ENCODE measurements around the gene EHF.

Gene EHF

GRCh38 chr11:34643311-34643710 is 22.4 kb downstream of the EHF start:
- no peak for DNase-seq (ENCODE audit: low read depth in 2 of 2, low spot score in 1 of 2)

DNA sequence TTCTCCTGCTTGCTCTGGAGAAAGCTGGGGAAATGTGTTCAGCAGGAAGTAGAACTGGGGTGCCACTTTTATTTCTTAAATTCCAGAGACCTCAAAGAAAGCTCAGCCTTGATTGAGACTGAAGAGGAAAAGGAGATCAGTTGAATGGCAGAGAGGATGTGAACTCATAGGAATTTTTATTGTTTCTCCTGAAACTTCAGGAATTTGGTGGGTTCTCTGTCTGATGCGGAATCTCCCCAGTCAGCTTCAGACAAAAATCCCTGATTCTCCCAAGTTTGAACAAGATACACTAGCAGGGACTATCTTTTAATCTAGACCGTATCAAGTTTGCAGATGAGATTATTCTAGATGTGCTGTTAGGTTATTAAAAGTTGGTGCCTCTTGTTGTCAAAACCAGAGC is 23.0 kb downstream of the EHF start:
- DNase-seq (ENCODE audit: low read depth in 2 of 2, low spot score in 1 of 2), result no peak

GRCh38 chr11:34644669-34645406 is 23.9 kb downstream of the EHF start:
- no peak for DNase-seq (ENCODE audit: low read depth in 2 of 2, low spot score in 1 of 2)

GRCh38 chr11:34646431-34646830 is 25.5 kb downstream of the EHF start:
- DNase-seq (ENCODE audit: low read depth in 2 of 2, low spot score in 1 of 2), result no peak

DNA sequence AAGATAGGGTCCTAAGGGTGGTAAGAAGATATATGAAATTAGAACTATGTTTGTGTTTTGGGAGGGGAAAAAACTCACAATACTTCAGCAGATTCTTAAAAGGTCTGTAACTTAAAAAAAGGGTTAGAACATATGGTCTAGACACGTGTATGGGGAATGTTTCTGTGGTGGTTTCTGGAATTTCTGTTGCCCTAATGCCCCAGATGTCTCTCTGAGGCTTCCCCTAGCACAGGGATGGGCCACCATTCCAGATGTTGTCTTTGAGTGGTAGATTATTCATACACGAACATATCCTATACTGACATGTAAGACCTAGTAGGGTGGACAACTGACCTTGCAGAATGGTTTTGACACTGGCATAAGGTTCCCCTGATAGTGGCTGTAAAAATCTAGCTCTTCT is 26.2 kb downstream of the EHF start:
- no peak for DNase-seq (ENCODE audit: low read depth in 2 of 2, low spot score in 1 of 2)

GRCh38 chr11:34647532-34647931 is 26.6 kb downstream of the EHF start:
- DNase-seq (ENCODE audit: low read depth in 2 of 2, low spot score in 1 of 2), result no peak

- no peak for DNase-seq (ENCODE audit: low read depth in 2 of 2, low spot score in 1 of 2)
Observed at GRCh38 chr11:34648036-34648435, 27.1 kb downstream of the EHF start.

DNA sequence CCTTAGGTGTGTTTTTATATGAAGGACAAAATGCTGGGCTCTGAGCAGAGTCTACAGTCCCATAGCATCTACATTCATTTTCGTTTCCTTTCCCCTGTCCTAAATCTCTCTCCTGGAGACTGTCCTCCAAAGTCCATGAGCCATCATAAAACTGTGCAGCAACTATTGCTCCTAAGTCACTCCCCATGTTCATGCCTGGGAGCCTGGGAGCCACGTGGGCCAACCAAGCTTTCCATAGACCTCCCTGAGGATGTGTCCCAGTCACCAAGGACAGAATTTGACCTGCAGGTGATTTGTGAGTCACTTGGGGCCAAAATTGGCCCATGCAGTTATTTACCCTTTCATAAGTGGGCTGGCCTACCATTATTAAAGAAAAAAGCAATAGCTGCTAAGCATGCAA is 28.7 kb downstream of the EHF start:
- DNase-seq (ENCODE audit: low read depth in 2 of 2, low spot score in 1 of 2), result no peak

GRCh38 chr11:34650528-34650927 is 29.6 kb downstream of the EHF start:
- DNase-seq (ENCODE audit: low read depth in 2 of 2, low spot score in 1 of 2), result peak; percentile 52 to 74

- DNase-seq (ENCODE audit: low read depth in 2 of 2, low spot score in 1 of 2), result no peak
Observed at GRCh38 chr11:34651551-34651950, 30.7 kb downstream of the EHF start.

GRCh38 chr11:34652191-34652973 is 31.5 kb downstream of the EHF start:
- DNase-seq (ENCODE audit: low read depth in 2 of 2, low spot score in 1 of 2), result no peak

DNA sequence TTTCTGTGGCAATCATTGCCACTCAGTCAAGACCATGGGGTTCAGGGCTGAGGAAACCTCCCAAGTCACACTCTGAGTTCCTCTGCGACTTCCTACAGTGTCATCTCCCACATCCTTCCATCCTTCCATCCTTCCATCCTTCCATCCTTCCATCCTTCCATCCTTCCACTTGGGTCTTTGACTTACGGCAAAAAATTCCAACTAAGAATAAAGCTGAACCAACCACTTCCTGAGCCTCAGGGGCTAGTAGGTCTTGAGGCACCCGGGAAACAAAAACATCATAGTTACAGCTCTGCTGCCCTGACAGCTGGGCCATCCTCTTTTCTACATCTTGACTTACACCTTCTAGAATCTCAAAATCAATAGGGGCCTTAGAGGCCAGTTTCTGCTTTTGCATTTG is 32.1 kb downstream of the EHF start:
- no peak for DNase-seq (ENCODE audit: low read depth in 2 of 2, low spot score in 1 of 2)

GRCh38 chr11:34653851-34654482 is 33.1 kb downstream of the EHF start:
- no peak for DNase-seq (ENCODE audit: low read depth in 2 of 2, low spot score in 1 of 2)

DNA sequence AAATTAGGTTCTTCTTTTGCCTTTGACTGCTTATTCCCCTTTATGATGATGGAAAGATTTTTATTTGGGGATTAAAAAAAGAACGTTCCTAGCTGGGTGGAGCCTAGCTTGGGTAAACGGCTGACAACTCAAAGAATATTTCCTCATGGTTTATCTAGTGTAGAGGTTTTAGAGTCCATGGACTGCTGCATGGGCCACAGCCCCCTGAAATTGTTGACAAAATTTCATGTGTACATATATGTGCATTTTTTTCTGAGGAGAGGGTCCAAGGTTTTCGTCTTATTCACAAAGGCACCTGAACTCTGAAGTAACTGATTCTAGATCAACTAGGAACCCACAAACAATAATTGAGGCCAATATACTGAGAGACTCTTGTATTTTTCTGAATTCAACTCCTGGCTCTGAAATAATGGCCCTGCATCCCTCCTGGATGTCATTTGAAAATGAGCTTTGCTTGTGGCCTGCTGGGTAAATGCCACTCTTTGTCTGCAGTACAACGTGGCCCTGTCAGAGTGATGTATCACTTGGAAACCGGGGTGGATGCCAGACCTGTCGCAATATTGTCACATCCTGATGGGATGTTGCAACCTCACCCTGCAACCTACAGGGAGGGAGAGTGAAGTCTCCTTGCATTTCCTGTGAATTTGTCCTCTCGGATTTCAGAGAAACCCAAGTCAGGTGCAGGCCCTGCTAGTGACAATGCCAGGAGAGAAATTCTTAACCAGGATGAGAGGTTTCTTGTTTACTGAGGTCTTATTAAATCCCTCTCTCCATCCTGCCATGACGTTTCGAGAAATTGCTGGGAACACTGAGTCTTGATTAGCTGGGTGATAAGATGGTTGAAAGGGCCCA is 33.8 kb downstream of the EHF start:
- DNase-seq (ENCODE audit: low read depth in 2 of 2, low spot score in 1 of 2), result no peak

- no peak for DNase-seq (ENCODE audit: low read depth in 2 of 2, low spot score in 1 of 2)
Observed at GRCh38 chr11:34655335-34656008, 34.6 kb downstream of the EHF start.

GRCh38 chr11:34656062-34656720 is 35.3 kb downstream of the EHF start:
- no peak for DNase-seq (ENCODE audit: low read depth in 2 of 2, low spot score in 1 of 2)

- no peak for DNase-seq (ENCODE audit: low read depth in 2 of 2, low spot score in 1 of 2)
Observed at GRCh38 chr11:34658071-34659015, 37.5 kb downstream of the EHF start.

DNA sequence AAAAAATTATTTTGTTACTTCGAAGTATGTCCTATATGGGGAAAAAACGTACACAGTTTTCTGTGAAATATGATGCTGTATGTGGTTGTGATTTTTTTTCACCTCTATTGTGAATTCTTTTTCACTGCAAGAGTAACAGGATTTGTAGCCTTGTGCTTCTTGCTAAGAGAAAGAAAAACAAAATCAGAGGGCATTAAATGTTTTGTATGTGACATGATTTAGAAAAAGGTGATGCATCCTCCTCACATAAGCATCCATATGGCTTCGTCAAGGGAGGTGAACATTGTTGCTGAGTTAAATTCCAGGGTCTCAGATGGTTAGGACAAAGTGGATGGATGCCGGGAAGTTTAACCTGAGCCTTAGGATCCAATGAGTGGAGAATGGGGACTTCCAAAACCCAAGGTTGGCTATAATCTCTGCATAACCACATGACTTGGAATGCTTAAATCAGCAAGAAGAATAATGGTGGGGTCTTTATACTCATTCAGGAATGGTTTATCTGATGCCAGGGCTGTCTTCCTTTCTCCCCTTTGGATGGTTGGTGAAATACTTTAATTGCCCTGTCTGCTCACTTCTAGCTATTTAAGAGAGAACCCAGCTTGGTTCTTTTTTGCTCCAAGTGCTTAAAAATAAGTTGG is 38.3 kb downstream of the EHF start:
- no peak for DNase-seq (ENCODE audit: low read depth in 2 of 2, low spot score in 1 of 2)

Data from stimulated activated CD8-positive, alpha-beta memory T cell treated with anti-CD3 and anti-CD28 coated beads, Interleukin-4, amount 100 ng/mL, for 4 hours (primary cell).